Measurements from ENCODE around the gene SPAM1. TPM values are rescaled to one million over a fixed set of nuclear protein-coding genes. Genes with fewer than 3 reads are reported as not detected.

Gene SPAM1
- total RNA-seq, 1 donor from 2014 or later: not detected

- Mint-ChIP-seq H3K36me3 (no peaks in the 10 kb centered on the region), H3K4me1 (no peaks in the 10 kb centered on the region), H3K4me3 (no peak overlapping the region), H3K27ac (no peak overlapping the region), H3K9me3 (peaks cover 31% of the 10 kb centered on the region), H3K27me3 (ENCODE audit: low read depth) (no peaks in the 10 kb centered on the region)
- TF ChIP-seq CTCF (IDR thresholded peaks at IDR 0.05; ENCODE audit: unreplicated experiment): no peak
- no peak for DNase-seq (ENCODE audit: low spot score in 2 of 2, unreplicated experiment in 2 of 2)
Observed at GRCh38 chr7:123936388-123936787, 11.3 kb downstream of the SPAM1 start.

- Mint-ChIP-seq H3K36me3 (no peaks in the 10 kb centered on the region), H3K4me1 (no peaks in the 10 kb centered on the region), H3K9me3 (peaks cover 16% of the 10 kb centered on the region), H3K4me3 (no peak overlapping the region), H3K27me3 (ENCODE audit: low read depth) (no peaks in the 10 kb centered on the region), H3K27ac (no peak overlapping the region)
- TF ChIP-seq CTCF (IDR thresholded peaks at IDR 0.05; ENCODE audit: unreplicated experiment): no peak
- DNase-seq (ENCODE audit: low spot score in 2 of 2, unreplicated experiment in 2 of 2): no peak
Observed at GRCh38 chr7:123939784-123940183, 14.7 kb downstream of the SPAM1 start.

GRCh38 chr7:123941391-123942180, 16.5 kb downstream of the SPAM1 start:
- no peak for TF ChIP-seq CTCF (IDR thresholded peaks at IDR 0.05; ENCODE audit: unreplicated experiment)
- DNase-seq (ENCODE audit: low spot score in 2 of 2, unreplicated experiment in 2 of 2): no peak
- no peak overlapping the region for H3K27ac Mint-ChIP-seq
- no peak overlapping the region for H3K4me3 Mint-ChIP-seq
- H3K36me3 Mint-ChIP-seq: no peaks in the 10 kb centered on the region
- no peaks in the 10 kb centered on the region for H3K27me3 Mint-ChIP-seq (ENCODE audit: low read depth)
- H3K4me1 Mint-ChIP-seq: no peaks in the 10 kb centered on the region
- H3K9me3 Mint-ChIP-seq: peaks cover 5% of the 10 kb centered on the region

GRCh38 chr7:123944395-123944794, 19.4 kb downstream of the SPAM1 start:
- no peak for TF ChIP-seq CTCF (IDR thresholded peaks at IDR 0.05; ENCODE audit: unreplicated experiment)
- H3K27me3 Mint-ChIP-seq (ENCODE audit: low read depth): no peaks in the 10 kb centered on the region
- H3K9me3 Mint-ChIP-seq: no peaks in the 10 kb centered on the region
- no peaks in the 10 kb centered on the region for H3K4me1 Mint-ChIP-seq
- H3K4me3 Mint-ChIP-seq: no peak overlapping the region
- no peaks in the 10 kb centered on the region for H3K36me3 Mint-ChIP-seq
- no peak overlapping the region for H3K27ac Mint-ChIP-seq
- no peak for DNase-seq (ENCODE audit: low spot score in 2 of 2, unreplicated experiment in 2 of 2)

GRCh38 chr7:123945938-123946337, 20.9 kb downstream of the SPAM1 start:
- Mint-ChIP-seq H3K27ac (no peak overlapping the region), H3K27me3 (ENCODE audit: low read depth) (no peaks in the 10 kb centered on the region), H3K36me3 (no peaks in the 10 kb centered on the region), H3K4me1 (no peaks in the 10 kb centered on the region), H3K9me3 (peaks cover 6% of the 10 kb centered on the region), H3K4me3 (no peak overlapping the region)
- no peak for TF ChIP-seq CTCF (IDR thresholded peaks at IDR 0.05; ENCODE audit: unreplicated experiment)
- no peak for DNase-seq (ENCODE audit: low spot score in 2 of 2, unreplicated experiment in 2 of 2)

Measured in mesothelial cell of epicardium (in vitro differentiated cells).